ENCODE measurements around the gene EFNA1. TPM values are rescaled to one million over a fixed set of nuclear protein-coding genes. Genes with fewer than 3 reads are reported as not detected.

Gene EFNA1
- total and polyA plus RNA-seq, 2 of the 13 experiments (the other 11 are each of a cell fraction or from before 2014, with no cell fraction given) = 81.8 to 874 TPM

DNA sequence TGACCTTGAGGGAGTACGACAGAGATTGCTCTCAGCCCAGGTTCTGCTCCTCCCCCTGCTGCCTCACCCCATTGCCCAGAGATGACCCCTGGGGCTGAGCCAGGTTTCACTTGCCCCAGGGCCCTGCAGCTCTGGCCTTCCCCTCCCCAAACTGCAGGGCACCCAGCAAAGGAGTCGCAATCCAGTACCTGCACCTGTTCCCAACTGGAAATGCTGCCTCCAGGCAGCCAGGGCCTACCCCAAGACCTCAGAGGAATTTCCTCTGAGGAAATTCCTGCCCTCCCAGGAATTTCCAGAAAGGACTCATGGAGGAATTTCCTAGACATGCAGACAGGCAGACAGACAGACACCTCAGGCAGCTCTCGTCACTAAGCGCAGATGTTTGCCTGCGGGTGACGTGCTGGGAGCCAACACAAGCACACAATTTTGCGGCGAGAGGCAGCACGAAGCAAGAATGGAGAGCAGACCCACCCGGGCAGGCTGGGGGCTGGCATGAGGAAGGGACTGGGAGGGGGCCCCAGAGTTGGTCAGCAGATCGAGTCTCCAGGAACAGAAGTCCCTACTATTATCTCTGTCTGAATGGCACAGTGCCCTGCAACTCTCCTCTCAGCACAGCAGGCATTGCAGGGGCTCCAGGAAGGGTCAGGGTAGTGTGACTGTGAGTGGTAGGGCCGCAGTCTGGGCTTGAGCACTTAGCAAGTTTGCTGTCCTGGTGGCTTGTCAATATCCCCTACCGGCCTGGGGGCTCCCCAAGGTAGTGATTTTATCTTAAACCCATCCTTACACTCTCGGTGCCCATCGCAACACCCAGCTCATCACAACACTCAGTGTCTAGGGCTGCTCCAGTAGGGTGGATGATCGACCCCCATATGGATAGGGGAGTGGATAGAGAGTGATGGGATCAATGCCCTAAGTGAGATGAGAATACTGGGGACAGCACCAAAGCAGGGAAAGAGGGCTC, 2.9 kb upstream of the EFNA1 start (continued):
- TF ChIP-seq GFI1 (CRISPR knock-in tag; IDR thresholded peaks at IDR 0.05; ENCODE audit: borderline replicate concordance) = peak; percentile 63; the same call in 1 of the 2 replicates
- peak; percentile 80 for TF ChIP-seq NR2F6 (IDR thresholded peaks at IDR 0.05)
- peak; percentile 65; the same call in 1 of the 2 replicates for TF ChIP-seq NR2F6 (CRISPR knock-in tag; IDR thresholded peaks at IDR 0.05)
- no peak for TF ChIP-seq ZNF569 (CRISPR knock-in tag; IDR thresholded peaks at IDR 0.05; ENCODE audit: borderline replicate concordance)
- TF ChIP-seq MTF2 (CRISPR knock-in tag; IDR thresholded peaks at IDR 0.05; ENCODE audit: borderline replicate concordance) = no peak
- TF ChIP-seq MBNL3 (CRISPR knock-in tag; conservative IDR thresholded peaks at IDR 0.05) = no peak
- no peak for TF ChIP-seq NCOA1 (CRISPR knock-in tag; IDR thresholded peaks at IDR 0.05)
- 0 out of 2 replicates have a peak, but pooled peaks have one; percentile 25 for TF ChIP-seq MAZ (IDR thresholded peaks at IDR 0.05; ENCODE audit: borderline replicate concordance, low read depth, low read length)
- TF ChIP-seq MAZ (CRISPR knock-in tag; IDR thresholded peaks at IDR 0.05; ENCODE audit: low read depth) = no peak
- TF ChIP-seq NPAS2 (CRISPR knock-in tag; IDR thresholded peaks at IDR 0.05; ENCODE audit: borderline replicate concordance) = no peak
- no peak for TF ChIP-seq FOXA1 (IDR thresholded peaks at IDR 0.05)
- 0 out of 2 replicates have a peak, but pooled peaks have one; percentile 3 for TF ChIP-seq FOXA1 (CRISPR knock-in tag; IDR thresholded peaks at IDR 0.05)
- no peak for TF ChIP-seq ZNF616 (CRISPR knock-in tag; IDR thresholded peaks at IDR 0.05; ENCODE audit: low read depth)
- TF ChIP-seq, protein P1, sequence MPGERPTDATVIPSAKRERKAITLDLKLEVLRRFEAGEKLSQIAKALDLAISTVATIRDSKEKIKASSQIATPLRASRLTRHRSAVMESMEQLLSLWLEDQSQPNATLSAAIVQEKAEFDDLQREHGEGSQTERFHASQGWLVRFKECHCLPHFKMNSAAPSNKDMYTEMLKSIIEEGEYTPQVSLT (CRISPR knock-in tag; IDR thresholded peaks at IDR 0.05; ENCODE audit: borderline replicate concordance, low read depth) = no peak
- TF ChIP-seq MBD4 (IDR thresholded peaks at IDR 0.05; ENCODE audit: borderline replicate concordance, low read length) = no peak
- TF ChIP-seq PHF21A (CRISPR knock-in tag; IDR thresholded peaks at IDR 0.05) = 0 out of 2 replicates have a peak, but pooled peaks have one; percentile 49
- TF ChIP-seq, protein P2, sequence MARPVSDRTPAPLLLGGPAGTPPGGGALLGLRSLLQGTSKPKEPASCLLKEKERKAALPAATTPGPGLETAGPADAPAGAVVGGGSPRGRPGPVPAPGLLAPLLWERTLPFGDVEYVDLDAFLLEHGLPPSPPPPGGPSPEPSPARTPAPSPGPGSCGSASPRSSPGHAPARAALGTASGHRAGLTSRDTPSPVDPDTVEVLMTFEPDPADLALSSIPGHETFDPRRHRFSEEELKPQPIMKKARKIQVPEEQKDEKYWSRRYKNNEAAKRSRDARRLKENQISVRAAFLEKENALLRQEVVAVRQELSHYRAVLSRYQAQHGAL (CRISPR knock-in tag; IDR thresholded peaks at IDR 0.05; ENCODE audit: not compliant biosample characterization) = no peak
- no peak for TF ChIP-seq NR3C1 (CRISPR knock-in tag; IDR thresholded peaks at IDR 0.05)
- TF ChIP-seq ZNF20 (CRISPR knock-in tag; IDR thresholded peaks at IDR 0.05) = no peak
- TF ChIP-seq KAT8 (CRISPR knock-in tag; IDR thresholded peaks at IDR 0.05) = no peak
- peak; percentile 81 for TF ChIP-seq BCL6 (CRISPR knock-in tag; IDR thresholded peaks at IDR 0.05)
- 0 out of 2 replicates have a peak, but pooled peaks have one; percentile 52 for TF ChIP-seq ZNF788 (CRISPR knock-in tag; IDR thresholded peaks at IDR 0.05; ENCODE audit: borderline replicate concordance)
- TF ChIP-seq ZNF207 (IDR thresholded peaks at IDR 0.05; ENCODE audit: borderline replicate concordance) = no peak
- TF ChIP-seq TEAD3 (CRISPR knock-in tag; optimal IDR thresholded peaks at IDR 0.05; ENCODE audit: borderline replicate concordance) = no peak
- peak; percentile 97 for TF ChIP-seq ZNF335 (CRISPR knock-in tag; IDR thresholded peaks at IDR 0.05)
- TF ChIP-seq POLR2G (IDR thresholded peaks at IDR 0.05; ENCODE audit: low read depth, low read length) = 0 out of 2 replicates have a peak, but pooled peaks have one; percentile 2
- TF ChIP-seq FOXC1 (CRISPR knock-in tag; IDR thresholded peaks at IDR 0.05; ENCODE audit: borderline replicate concordance) = no peak
- no peak for TF ChIP-seq AGO1 (IDR thresholded peaks at IDR 0.05; ENCODE audit: low read depth, low read length, poor library complexity, severe bottlenecking)
- no peak for TF ChIP-seq ELF1 (CRISPR knock-in tag; IDR thresholded peaks at IDR 0.05)
- TF ChIP-seq ZNF839 (CRISPR knock-in tag; IDR thresholded peaks at IDR 0.05; ENCODE audit: borderline replicate concordance) = no peak
- 0 out of 2 replicates have a peak, but pooled peaks have one; percentile 33 for TF ChIP-seq ZNF589 (CRISPR knock-in tag; conservative IDR thresholded peaks at IDR 0.05)
- TF ChIP-seq ZNF724P (CRISPR knock-in tag; IDR thresholded peaks at IDR 0.05; ENCODE audit: borderline replicate concordance) = no peak

All from HepG2 (cell line).